ENCODE results near the gene ZNF582.
"Not testable (repeated sequence)": the region's sequence is repeated elsewhere in the genome, so short reads cannot be mapped to it uniquely, and the experiment has no call there.

ZNF582 gene

GRCh38 chr19:56341948-56342347 is 51.4 kb downstream of the ZNF582 start:
- H3K27me3 ChIP-seq (ENCODE audit: control insufficient read depth in 3 of 3, insufficient read depth in 3 of 3, low read depth in 1 of 3, low read length in 3 of 3) = no peaks in the 10 kb centered on the region
- H3K9me3 ChIP-seq (replicated peaks in 1 of 2; ENCODE audit: control insufficient read depth in 2 of 2, insufficient read depth in 1 of 2, low read depth in 1 of 2, low read length in 2 of 2) = peaks cover 21 to 30% of the 10 kb centered on the region in 2 donors
- H2BK15ac ChIP-seq (ENCODE audit: low read length) = no peak overlapping the region
- no peak overlapping the region for H2AK5ac ChIP-seq (ENCODE audit: low read depth, low read length)
- no peak overlapping the region for H3K4me3 ChIP-seq (ENCODE audit: low read length in 2 of 2)
- no peaks in the 10 kb centered on the region for H3K4me1 ChIP-seq (ENCODE audit: control insufficient read depth in 2 of 2, insufficient read depth in 1 of 2, low read depth in 1 of 2, low read length in 2 of 2)
- no peak overlapping the region for H3K23ac ChIP-seq (ENCODE audit: low read depth, low read length, poor library complexity)
- H4K91ac ChIP-seq (ENCODE audit: low read depth, low read length, poor library complexity) = no peak overlapping the region
- no peak overlapping the region for H3K4me2 ChIP-seq (ENCODE audit: insufficient read depth, low read length, poor library complexity, severe bottlenecking)
- H3K36me3 ChIP-seq (replicated peaks in 1 of 2; ENCODE audit: control insufficient read depth in 2 of 2, insufficient read depth in 2 of 2, low read length in 2 of 2) = no peaks in the 10 kb centered on the region
- no peak overlapping the region for H2BK120ac ChIP-seq (ENCODE audit: low read depth, low read length)
- H3K4ac ChIP-seq (ENCODE audit: low read length) = no peak overlapping the region
- no peak overlapping the region for H3K27ac ChIP-seq (replicated peaks; ENCODE audit: low read length)
- no peak overlapping the region for H3K9ac ChIP-seq (ENCODE audit: low read depth, low read length, poor library complexity)
- H4K8ac ChIP-seq (ENCODE audit: low read depth, low read length) = no peak overlapping the region
- H3K79me1 ChIP-seq (ENCODE audit: low read depth, low read length) = no peaks in the 10 kb centered on the region
- H3K14ac ChIP-seq (ENCODE audit: low read length) = no peak overlapping the region
- H2BK12ac ChIP-seq (ENCODE audit: low read length) = no peak overlapping the region
- no peak overlapping the region for H2BK5ac ChIP-seq (ENCODE audit: low read length)
- no peak for DNase-seq (ENCODE audit: low spot score)
- H2AFZ ChIP-seq (ENCODE audit: low read length) = no peak overlapping the region
- H3K18ac ChIP-seq (ENCODE audit: low read length) = no peak overlapping the region

GRCh38 chr19:56339031-56339430 is 54.3 kb downstream of the ZNF582 start:
- H3K4me2 ChIP-seq (ENCODE audit: insufficient read depth, low read length, poor library complexity, severe bottlenecking); H3K4me1 ChIP-seq (ENCODE audit: control insufficient read depth in 2 of 2, insufficient read depth in 1 of 2, low read depth in 1 of 2, low read length in 2 of 2); H3K36me3 ChIP-seq (replicated peaks in 1 of 2; ENCODE audit: control insufficient read depth in 2 of 2, insufficient read depth in 2 of 2, low read length in 2 of 2); H2BK12ac ChIP-seq (ENCODE audit: low read length); H3K9ac ChIP-seq (ENCODE audit: low read depth, low read length, poor library complexity); H3K4ac ChIP-seq (ENCODE audit: low read length); H2AFZ ChIP-seq (ENCODE audit: low read length); H2BK120ac ChIP-seq (ENCODE audit: low read depth, low read length); H3K23ac ChIP-seq (ENCODE audit: low read depth, low read length, poor library complexity); H3K14ac ChIP-seq (ENCODE audit: low read length); H3K27me3 ChIP-seq (ENCODE audit: control insufficient read depth in 3 of 3, insufficient read depth in 3 of 3, low read depth in 1 of 3, low read length in 3 of 3); DNase-seq (ENCODE audit: low spot score); H2AK5ac ChIP-seq (ENCODE audit: low read depth, low read length); H4K91ac ChIP-seq (ENCODE audit: low read depth, low read length, poor library complexity); H2BK15ac ChIP-seq (ENCODE audit: low read length); H3K27ac ChIP-seq (replicated peaks; ENCODE audit: low read length); H3K18ac ChIP-seq (ENCODE audit: low read length); H2BK5ac ChIP-seq (ENCODE audit: low read length); H3K4me3 ChIP-seq (ENCODE audit: low read length in 2 of 2); H4K8ac ChIP-seq (ENCODE audit: low read depth, low read length); H3K79me1 ChIP-seq (ENCODE audit: low read depth, low read length): not testable (repeated sequence)
- WGBS, 2 donors (ENCODE audit: extremely low coverage in 2 of 2, insufficient read length in 2 of 2, insufficient replicate concordance in 1 of 2) = no CpG with 5 or more reads among the region's 10 CpGs
- H3K9me3 ChIP-seq (replicated peaks in 1 of 2; ENCODE audit: control insufficient read depth in 2 of 2, insufficient read depth in 1 of 2, low read depth in 1 of 2, low read length in 2 of 2) = peaks cover 22 to 31% of the 10 kb centered on the region in 2 donors

GRCh38 chr19:56337077-56337476 is 56.3 kb downstream of the ZNF582 start:
- H3K27ac ChIP-seq (replicated peaks; ENCODE audit: low read length); H3K27me3 ChIP-seq (ENCODE audit: control insufficient read depth in 3 of 3, insufficient read depth in 3 of 3, low read depth in 1 of 3, low read length in 3 of 3); H3K23ac ChIP-seq (ENCODE audit: low read depth, low read length, poor library complexity); H2BK5ac ChIP-seq (ENCODE audit: low read length); H2BK120ac ChIP-seq (ENCODE audit: low read depth, low read length); H2BK15ac ChIP-seq (ENCODE audit: low read length); H3K36me3 ChIP-seq (replicated peaks in 1 of 2; ENCODE audit: control insufficient read depth in 2 of 2, insufficient read depth in 2 of 2, low read length in 2 of 2); H2AFZ ChIP-seq (ENCODE audit: low read length); H3K4me3 ChIP-seq (ENCODE audit: low read length in 2 of 2); H4K91ac ChIP-seq (ENCODE audit: low read depth, low read length, poor library complexity); H3K14ac ChIP-seq (ENCODE audit: low read length); H4K8ac ChIP-seq (ENCODE audit: low read depth, low read length); H3K18ac ChIP-seq (ENCODE audit: low read length); H3K79me1 ChIP-seq (ENCODE audit: low read depth, low read length); H2BK12ac ChIP-seq (ENCODE audit: low read length); H3K4me2 ChIP-seq (ENCODE audit: insufficient read depth, low read length, poor library complexity, severe bottlenecking); H3K4me1 ChIP-seq (ENCODE audit: control insufficient read depth in 2 of 2, insufficient read depth in 1 of 2, low read depth in 1 of 2, low read length in 2 of 2); H2AK5ac ChIP-seq (ENCODE audit: low read depth, low read length); H3K4ac ChIP-seq (ENCODE audit: low read length); DNase-seq (ENCODE audit: low spot score); H3K9ac ChIP-seq (ENCODE audit: low read depth, low read length, poor library complexity): not testable (repeated sequence)
- WGBS, 2 donors (ENCODE audit: extremely low coverage in 2 of 2, insufficient read length in 2 of 2, insufficient replicate concordance in 1 of 2) = no CpG with 5 or more reads among the region's 8 CpGs
- H3K9me3 ChIP-seq (replicated peaks in 1 of 2; ENCODE audit: control insufficient read depth in 2 of 2, insufficient read depth in 1 of 2, low read depth in 1 of 2, low read length in 2 of 2) = peaks cover 13 to 27% of the 10 kb centered on the region in 2 donors

- H3K23ac ChIP-seq (ENCODE audit: low read depth, low read length, poor library complexity) = not testable (repeated sequence)
Observed at GRCh38 chr19:56335371-56335770, 58.0 kb downstream of the ZNF582 start.

More at GRCh38 chr19:56335371-56335770, 58.0 kb downstream of the ZNF582 start:
- H3K9ac ChIP-seq (ENCODE audit: low read depth, low read length, poor library complexity); H3K27me3 ChIP-seq (ENCODE audit: control insufficient read depth in 3 of 3, insufficient read depth in 3 of 3, low read depth in 1 of 3, low read length in 3 of 3); H3K27ac ChIP-seq (replicated peaks; ENCODE audit: low read length); H2BK5ac ChIP-seq (ENCODE audit: low read length); H2AK5ac ChIP-seq (ENCODE audit: low read depth, low read length); H3K14ac ChIP-seq (ENCODE audit: low read length); H2BK12ac ChIP-seq (ENCODE audit: low read length); H3K79me1 ChIP-seq (ENCODE audit: low read depth, low read length); H4K91ac ChIP-seq (ENCODE audit: low read depth, low read length, poor library complexity); H2AFZ ChIP-seq (ENCODE audit: low read length); H3K4me1 ChIP-seq (ENCODE audit: control insufficient read depth in 2 of 2, insufficient read depth in 1 of 2, low read depth in 1 of 2, low read length in 2 of 2); DNase-seq (ENCODE audit: low spot score); H3K4me2 ChIP-seq (ENCODE audit: insufficient read depth, low read length, poor library complexity, severe bottlenecking); H2BK120ac ChIP-seq (ENCODE audit: low read depth, low read length); H4K8ac ChIP-seq (ENCODE audit: low read depth, low read length); H3K4ac ChIP-seq (ENCODE audit: low read length); H3K18ac ChIP-seq (ENCODE audit: low read length); H3K36me3 ChIP-seq (replicated peaks in 1 of 2; ENCODE audit: control insufficient read depth in 2 of 2, insufficient read depth in 2 of 2, low read length in 2 of 2); H3K4me3 ChIP-seq (ENCODE audit: low read length in 2 of 2); H2BK15ac ChIP-seq (ENCODE audit: low read length): not testable (repeated sequence)
- peaks cover 11 to 18% of the 10 kb centered on the region in 2 donors for H3K9me3 ChIP-seq (replicated peaks in 1 of 2; ENCODE audit: control insufficient read depth in 2 of 2, insufficient read depth in 1 of 2, low read depth in 1 of 2, low read length in 2 of 2)
